KG1 (cell line): Measurements from ENCODE around the gene SDC1.

Experiments
- DNase-seq: peaks from one replicate; lab custom pipeline; 2025; lab: John Stamatoyannopoulos, UW

Gene SDC1

DNA sequence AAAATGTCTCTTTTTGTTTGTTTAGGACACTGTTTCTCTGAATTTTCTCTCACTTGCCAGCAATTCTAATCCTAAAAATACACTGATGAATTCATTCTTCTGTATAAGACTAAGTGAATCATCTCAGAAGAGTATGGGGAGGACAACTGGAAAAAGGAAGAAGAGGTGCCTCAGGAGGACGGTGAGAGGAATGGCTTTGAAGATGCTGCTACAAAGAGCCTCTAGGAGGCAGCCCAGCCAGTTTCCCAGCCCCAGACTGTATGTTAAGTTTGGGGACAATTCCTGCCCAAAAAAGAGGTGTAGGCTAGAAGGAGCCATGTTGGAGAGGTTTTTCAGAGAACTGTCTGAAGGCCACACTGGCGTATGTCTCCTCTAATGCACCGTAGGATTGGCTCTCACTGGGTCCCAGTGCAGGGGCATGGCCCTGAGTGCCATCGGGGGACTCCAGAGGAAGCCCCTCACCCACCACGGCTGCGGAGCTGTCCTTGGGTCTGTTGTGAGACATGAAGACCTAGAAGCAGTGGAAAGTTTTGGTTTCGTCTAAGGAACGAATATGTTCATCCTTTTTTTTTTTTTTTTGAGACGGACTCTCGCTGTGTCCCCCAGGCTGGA is 3.1 kb upstream of the SDC1 start:
- DNase-seq, result no peak

DNA sequence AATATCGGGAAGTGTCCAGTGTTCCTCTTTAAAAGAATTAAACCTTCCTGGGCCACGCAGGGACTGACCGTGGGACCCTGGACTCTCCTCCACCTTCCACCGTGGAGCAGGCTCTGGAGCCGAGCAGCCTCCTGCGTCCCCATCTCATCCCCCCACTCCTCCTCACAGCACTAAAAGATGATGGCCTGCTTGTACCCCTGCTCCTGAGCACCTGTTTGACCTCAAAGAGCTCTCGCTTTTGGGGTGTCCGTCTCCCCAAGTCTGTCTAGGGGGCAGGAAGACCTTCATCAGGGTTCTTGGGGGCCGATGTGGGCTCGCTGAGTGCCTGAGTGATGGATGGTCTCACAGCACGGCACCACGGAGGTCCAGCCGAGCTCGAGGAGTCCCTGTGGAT is 1.2 kb upstream of the SDC1 start:
- no peak for DNase-seq

DNA sequence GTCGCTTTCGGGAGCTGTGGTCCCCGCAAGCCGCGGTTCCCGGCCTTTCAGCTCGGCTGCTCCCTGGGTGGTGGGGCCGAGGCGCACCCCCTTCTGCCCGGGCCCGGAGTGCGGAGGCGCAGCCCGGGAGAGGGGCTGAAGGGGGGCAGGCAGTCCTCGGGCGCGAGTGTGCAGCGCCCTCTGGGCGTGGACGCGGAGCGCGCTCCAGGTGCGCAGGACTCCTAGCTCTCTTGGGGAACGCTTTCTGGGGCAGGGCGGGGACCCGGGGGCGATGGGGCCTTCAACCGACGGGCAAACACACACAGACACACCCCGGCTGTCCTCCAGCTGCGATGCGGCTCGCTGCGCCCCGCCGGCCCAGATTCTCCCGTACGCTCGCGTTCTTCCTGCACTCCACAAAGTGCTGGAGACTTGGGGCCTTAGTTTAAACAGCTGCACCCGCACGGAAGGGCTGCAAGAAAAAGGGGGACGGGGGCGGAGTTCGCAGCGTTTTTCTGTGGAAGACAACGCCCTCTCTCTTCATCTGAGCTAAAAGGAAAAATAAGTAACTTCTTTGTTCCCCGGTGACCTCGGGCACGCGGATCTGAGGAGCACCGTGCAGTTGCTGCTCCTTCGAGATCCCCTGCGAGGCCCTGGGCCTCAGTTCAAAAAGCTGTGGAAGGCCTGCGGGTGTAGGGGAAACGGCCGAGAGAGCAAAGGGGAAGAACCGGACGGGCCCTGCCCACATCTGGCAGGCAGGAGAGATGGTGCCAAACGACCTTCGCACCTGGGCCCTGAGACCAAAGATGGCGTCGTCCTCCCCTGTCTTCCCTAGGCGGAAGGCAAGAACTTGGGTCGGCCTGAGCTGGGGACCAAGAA is 593 bp upstream of the SDC1 start:
- no peak for DNase-seq

DNA sequence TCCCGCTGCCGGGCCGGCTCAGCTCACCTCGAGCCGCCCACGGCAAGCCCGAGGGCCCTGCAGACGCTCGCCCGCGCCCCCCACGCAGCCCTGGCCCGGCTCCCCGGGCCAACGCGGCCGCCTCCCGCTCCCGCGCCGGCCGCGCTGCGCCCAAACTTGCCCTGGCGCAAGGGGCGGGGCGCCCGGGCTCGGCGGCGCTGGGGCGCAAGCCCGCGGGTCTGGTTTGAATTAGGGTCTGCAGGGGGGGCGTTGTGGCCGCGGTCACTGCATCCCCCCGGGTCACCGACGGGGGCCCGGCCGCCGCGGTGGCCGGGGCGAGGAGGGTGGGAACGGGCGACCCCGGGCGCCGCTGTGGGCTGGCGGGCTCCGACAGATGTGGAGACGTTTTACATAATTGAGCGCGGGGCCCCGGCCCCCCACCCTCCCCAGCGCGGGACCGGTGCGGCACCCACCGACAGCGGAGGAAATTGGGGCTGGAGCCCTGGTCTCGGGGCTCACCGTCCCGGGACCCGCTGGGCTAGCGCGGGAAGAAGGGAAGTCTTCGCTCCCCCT is 690 bp downstream of the SDC1 start:
- DNase-seq, result no peak

DNA sequence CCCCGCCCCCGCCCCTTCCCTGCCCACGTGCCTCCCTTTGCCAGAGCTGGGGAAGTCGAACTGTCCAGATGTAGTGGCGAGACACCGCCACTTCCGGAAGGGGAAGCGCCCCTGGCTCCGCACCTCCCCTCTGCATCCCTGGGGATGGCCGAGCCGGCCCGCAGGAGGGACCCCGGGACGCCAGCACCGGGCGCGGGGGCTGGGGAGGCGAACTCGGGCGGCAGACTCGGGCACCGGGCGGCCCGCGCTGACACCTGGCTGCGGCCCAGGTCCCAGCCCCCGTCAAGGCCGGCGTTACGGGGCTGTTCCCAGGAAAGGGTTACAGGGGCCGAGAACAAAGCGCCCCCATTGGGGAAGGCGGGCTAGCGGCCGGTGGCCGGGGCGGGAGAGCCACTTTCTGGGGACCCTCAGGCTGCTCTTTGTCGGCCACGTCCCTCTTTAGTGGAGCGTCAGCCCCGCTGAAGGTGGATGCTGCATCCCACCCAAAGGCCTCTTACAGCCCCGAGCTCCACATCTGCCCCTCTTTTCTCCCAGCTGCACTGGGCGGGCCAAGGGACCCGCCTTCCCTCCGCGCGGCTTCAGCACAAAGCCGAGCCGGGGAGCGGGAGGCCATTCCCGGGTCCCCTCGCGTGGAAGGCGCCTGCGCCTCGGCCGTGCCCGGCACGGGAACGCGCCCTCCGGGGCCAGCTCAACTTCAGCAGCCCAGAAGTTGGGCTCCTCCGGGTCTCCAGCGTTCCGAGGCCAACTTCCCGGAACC is 1.3 kb downstream of the SDC1 start:
- no peak for DNase-seq

DNA sequence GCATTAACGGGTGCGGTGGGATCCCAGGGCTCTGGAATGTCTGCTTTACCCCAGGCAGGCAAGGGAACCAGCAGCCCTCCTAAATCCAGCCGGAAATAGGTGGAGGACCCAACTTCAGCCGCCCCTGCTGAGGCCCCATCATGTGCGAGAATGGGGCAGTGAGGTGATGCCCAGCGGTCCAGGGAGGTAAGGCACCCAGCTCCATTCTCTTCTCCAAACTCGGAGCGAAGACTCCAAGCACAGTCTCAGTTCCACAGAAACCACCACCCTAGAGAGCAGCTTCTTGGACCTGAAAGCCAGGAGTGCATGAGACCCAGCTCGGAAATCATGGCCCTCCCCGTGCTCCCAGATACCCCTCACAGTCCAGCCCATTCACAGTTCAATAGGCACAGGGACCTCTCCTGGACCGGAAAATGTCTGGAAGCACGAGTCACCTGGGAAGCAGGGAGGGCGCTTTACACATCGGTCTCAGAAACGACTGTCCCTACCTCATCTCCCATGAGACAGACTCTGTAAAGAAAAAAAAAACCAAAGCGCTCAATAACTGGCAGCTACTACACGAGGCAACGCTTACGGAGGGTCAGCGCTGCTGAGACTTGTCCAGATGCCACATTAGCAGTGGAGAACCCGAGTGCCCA is 2.0 kb downstream of the SDC1 start:
- DNase-seq, result no peak

DNA sequence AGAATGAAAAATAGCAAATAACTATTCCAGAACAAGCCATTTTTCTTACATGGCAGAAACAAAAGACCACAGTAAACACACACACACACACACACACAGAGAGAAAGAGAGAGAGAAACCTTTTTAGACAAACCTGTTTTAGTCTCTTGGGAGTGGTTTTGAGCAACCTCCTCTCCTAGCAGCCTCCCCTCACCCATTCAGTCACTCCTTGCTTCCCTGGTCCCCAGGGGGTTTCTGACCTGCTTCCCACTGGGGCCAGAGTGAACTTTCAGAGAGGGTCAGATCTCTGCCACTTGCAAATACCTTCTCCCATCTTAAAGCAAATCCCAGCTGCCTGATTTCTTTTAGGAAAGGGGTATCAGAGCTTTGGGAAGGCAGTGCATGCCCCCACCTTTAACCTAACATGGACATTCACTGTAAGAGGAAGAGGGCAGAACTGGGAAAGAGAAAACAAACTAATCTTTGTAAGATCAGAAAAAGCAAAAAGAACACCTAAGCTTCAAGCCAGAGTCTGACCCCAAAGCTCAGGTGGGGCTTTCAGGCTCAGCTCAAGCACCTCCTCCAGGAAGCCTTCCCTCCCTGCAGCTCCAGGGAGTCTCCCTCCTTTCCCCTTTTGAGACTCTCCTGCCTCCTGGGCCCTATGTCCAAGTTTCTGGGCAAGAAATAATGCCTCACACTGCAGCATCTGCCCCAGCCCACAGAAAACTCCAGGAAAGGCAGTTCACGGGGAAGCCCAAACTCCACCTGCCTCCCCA is 2.7 kb downstream of the SDC1 start:
- DNase-seq, result no peak

DNA sequence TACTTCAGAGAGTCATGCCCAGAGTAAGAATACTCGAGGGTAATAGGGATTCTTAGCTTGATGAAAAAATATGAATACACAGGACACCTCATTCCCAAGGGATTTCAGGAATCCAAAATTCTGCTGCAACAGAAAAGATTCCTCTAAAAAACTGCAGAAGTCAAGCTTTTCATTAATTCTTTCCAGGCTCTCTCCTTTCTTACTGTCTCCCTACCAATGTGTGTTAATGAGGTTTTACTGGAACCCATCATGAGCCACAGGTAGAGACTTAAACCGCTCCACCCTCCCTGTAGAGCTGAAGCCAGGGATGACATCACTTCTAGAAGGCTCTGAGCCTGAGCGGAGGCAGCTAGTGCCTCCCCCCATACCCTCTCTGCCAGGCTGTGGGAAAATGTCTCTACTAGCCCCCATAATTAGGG is 3.4 kb downstream of the SDC1 start:
- DNase-seq, result no peak

DNA sequence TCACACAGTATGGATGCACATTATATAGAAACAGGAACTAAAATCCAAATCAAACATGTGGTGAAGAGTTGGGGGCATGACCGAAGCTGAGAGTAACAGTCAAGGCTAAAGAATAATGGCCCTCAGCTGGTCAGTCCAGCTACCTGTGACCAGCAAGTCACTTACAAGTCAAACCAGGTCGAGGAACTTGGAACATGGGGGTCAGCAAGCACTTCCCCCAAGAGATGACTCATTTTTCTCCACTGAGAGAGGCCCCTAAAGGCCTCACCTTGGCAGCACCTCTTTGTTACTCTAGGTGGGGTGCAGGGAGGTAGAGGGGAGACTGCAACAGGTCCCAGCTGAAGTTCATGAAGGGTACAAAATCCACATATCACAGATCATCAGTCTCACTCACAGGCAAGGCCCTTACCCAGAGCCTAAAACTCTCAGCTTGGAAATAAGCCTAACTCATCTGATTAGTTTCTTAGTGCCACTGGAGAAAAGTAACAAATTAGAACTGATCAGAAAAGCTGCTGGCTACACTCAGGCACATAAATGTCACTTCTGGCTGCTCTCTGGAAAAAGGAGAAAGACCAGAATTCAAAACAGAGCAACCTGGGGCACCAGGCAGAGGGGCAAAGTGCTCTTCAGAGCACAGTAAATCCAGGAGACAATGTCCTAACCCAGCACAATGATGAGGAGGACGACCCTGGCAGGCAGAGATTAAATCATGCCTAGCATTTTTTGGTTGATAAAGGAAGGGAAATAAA is 4.0 kb downstream of the SDC1 start:
- DNase-seq, result no peak

DNA sequence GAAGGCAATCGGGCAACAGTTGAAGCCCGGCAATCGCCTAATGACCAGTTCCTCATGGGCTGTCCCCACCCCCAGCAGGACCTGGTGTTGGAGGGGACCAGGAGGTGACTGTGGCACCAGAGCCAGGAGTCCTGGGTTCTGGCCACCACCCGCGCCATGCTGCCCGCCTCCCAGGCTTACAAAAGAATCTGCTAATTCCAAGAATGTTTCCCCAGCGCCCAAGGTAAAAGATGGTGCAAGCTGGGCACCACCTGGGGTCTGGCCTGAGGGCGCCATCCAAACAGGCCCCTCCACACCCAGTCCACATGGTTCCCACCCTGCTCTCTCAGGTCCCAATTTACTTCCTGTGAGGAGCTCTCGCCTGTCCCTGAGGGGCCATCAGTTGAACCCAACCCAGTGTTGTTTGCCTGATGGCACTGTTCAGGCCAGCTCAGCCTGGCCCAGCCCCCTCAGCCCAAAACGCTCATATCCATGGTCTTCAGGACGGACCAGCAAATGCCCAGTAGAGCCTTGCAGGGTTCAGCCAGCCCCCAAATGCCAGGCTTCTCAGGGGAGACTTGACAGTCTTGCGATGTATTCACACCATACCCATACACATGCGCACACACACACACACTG is 5.1 kb downstream of the SDC1 start:
- DNase-seq, result no peak

DNA sequence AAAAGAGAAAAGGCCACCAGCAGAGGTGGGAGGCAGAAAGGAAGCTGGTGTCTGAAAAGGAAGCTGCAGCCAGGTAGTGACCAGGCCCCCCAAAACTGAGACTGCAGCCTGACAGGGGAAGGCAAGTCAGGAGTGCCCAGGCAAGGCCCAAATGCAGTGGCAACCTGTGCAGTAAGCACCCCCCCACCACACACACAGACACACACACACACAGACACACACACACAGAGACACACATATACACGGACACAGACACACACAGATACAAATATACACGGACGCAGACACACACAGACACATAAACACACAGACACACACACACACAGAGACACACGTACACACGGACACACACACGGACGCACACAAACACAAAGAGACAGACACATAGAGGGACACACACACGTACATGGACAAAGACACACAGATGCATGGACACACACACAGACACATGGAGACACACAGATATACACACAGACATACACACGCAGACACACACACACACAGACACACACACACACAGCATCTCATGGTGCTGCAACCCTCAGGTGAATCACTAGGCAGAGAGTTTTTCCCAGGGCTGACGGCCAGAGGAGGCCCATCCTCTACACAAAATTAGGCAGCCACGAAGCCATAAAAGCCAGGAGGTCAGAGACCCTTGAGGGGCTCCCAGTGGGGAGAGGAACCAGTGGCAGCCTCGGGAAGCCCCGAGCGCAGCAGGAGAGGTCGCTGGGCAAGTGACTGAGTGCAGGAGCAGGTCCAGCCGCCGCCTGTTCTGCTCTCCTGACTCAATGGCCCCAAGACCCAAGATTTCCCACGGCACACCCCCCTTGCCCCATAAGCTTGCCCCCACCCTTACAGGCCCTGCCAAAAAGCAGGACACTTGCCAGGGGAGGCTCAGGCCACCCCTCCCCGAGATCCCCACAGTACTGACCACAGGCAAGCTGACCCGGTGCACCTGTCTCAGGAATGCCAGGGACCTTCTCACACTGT is 6.3 kb downstream of the SDC1 start:
- DNase-seq, result no peak

DNA sequence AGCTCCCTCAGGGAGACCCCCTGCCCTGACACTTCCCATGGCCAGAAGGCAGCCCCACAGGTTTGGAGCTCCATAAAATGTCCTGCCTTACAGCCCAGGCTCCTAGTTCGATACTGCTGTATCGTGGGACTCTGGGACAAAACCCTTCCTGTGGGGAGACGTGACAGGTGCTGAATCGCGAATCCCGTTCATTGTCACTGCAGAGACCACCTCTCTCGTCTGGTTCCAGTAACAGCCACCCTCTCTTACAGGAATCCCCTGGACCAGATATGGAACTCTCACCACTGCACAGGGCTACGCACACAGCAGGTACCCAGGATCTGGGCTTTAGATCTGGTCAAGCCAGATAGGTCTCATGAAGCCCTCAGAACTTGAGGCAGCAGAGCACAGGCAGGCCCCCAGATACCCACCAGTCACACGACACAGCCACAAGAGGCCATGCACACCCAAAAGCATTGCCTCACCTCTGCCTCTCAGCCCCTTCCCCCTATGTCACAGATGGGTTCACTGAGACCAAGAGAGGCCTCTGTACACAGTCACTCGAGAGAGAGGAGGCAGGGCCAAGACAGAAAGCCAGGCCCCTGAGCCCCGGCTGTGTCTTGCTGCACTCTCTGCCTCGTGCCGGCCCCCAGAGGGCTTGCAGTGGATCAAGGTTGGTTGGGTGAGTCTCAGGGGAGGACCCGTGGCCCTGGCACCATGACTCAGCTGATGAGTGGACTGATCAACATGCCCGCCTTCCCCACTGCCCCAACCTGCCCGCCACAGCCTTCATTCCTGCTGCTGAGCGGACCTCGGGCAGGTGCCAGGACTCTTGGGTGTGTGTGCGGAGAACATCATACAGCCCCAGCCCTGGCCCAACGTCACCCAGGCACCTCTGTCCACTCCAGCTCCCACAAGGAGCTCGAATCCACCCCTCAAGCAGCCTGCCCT is 7.6 kb downstream of the SDC1 start:
- DNase-seq, result no peak

DNA sequence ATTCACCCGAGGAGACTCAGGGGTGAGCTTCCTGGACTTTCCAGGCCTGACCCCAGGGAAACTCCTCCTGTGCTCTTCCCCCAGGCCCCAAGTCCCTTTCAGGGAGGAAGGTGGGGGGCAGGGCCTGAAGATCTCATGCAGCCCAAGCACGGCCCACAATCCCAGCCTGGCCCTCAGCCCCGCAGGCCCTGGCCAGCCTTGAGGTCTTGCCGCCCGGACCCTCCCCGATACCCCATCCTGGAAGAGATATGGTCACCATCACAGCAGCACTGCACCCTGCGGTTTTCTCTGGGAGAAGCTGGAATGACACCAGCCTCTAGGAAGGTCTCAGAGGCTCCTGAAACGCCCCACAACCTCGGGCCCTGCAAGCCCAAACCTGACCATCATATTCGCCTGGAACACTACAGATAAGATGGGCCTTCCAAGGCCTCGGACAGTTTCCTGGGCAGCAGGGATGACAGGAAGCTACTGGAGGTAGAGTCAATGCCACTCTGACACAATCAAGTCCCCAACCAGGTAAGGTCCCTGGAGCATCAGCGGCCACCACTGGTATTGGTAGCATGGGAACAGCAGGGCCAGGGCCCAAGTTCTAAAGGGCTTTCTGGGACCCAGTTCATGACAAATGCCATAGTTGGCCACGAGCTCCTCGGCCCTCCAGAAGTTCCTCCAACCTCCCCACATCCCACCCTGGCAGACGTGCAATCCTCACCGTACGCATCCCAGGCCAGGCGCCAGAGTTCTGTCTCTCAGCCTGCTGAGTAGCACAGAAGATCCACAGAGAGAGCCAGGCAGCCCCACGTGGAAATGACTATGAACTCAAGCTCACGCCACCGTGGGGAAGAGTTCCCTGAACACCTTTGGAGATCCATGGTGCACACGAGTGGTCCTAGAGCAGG is 8.6 kb downstream of the SDC1 start:
- DNase-seq, result no peak

DNA sequence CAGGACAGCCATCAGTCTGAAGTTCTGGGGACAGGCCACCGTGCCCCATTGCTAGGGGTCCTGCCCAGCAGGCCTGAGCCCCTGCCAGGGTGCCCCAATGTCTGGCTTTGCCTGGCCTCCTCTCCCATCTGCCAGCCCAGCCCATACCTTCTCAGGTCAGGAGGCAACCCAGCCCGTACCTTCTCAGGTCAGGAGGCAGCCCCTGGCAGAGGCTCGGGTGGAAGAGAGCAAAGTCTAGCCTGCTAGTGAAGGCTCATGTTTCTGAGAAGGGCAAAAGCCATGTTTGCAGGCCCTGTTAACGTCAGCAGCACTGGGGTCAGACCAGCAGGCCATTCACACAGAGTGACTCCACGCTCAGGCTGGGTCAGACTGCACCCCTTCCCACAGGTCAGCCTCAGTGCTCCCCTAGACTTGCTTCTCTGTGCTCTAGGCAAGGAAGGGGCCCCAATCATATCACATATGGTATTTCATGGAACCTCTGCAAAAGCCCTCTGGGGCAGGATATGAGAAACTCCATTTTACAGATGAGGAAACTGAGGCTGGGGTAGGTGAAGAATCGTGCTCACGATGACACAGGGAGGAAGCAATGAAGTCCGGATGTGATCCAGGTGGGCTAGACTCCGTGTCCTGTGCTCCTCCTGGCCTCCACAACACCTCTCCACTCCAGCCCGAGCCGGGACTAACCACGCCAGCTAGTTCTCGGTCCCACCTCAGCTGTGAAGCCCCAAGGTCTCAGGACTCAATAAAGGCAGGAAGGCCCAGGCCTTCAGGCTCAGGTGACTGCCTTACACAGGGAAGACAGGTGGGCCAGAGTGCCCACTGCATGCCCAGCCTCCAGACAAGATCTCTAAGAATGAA is 9.5 kb downstream of the SDC1 start:
- no peak for DNase-seq

DNA sequence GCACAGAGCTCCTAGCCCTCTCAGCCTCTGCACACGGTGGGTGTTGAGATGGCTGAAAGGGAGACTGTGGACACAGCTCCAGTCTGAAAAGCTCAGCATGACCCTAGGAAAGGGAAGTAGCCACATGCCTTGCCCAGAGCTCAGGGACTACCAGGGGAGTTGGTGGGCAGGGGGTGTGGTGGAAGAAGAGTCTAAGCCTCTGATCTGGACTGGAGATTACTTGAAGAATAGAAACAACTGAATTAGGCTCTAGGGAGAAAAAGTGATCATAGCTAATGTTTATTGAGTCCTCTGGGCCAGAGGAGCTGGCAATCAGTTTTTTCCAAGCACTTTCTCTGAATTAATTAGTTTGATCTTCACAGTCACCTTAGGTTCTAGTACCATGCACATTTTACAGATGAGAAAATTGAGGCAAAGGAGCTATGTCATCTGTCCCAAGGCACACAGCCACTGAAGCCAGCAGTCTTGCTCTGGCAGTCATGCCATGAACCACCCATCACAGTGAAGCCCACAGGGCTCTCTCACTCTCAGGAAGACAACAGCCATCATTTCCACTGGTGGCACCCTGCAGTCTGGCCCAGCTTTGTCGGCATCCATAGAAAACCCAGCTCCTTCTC is 10.3 kb downstream of the SDC1 start:
- DNase-seq, result no peak
